Testis (tissue), 3 donors: ENCODE results near the gene TTC14. TPM values are rescaled to one million over a fixed set of nuclear protein-coding genes. Genes with fewer than 3 reads are reported as not detected.
"Not testable (repeated sequence)": the region's sequence is repeated elsewhere in the genome, so short reads cannot be mapped to it uniquely, and the experiment has no call there.

Source experiments
- DNase-seq: peaks from one replicate; pipeline ENCODE4 v3.0.0-alpha.2; 2019
- H3K27ac ChIP-seq, 2 donors: fragments of 200-600 bp; sonication (generic); one replicate each; pipeline ENCODE4 v1.5.1; 2019
- H3K27me3 ChIP-seq: fragments of 200-600 bp; sonication (generic); one replicate; pipeline ENCODE4 v1.5.1; 2019
- H3K36me3 ChIP-seq: fragments of 200-600 bp; sonication (generic); one replicate; pipeline ENCODE4 v1.5.1; 2017; ENCODE audit warnings: low read depth; ENCODE audit errors: missing control alignments
- H3K4me1 ChIP-seq: fragments of 200-600 bp; sonication (generic); one replicate; pipeline ENCODE4 v1.5.1; 2019
- H3K4me3 ChIP-seq, 2 donors: fragments of 200-600 bp; sonication (generic); one replicate each; pipeline ENCODE4 v1.5.1; 2017 to 2019
- H3K9me3 ChIP-seq: fragments of 200-600 bp; sonication (generic); one replicate; pipeline ENCODE4 v1.5.1; 2017
- POLR2A ChIP-seq: fragments of 450-650 bp; IDR thresholded peaks from one replicate; pipeline ENCODE4 v1.6.1; 2017; ENCODE audit warnings: antibody characterized with exemption, mild to moderate bottlenecking, moderate library complexity
- WGBS, 2 donors: methylation state at CpG; one replicate each; pipeline ENCODE4 v1.1.5; 2018; 5-methylcytosine and 5-hydroxymethylcytosine counted together
- intact Hi-C: fragments of 100-400 bp; cut with DNase I; formaldehyde crosslinking; loops from one replicate; pipeline ENCODE4 v1.15.1; 2023; ENCODE audit warnings: low total_unique reads
- polyA plus RNA-seq: library from polyadenylated mRNA; stranded (reverse); fragments of 350-450 nt; fragmentation: Illumina TruSeq; extraction: RNeasy Lipid Tissue Mini Kit (QIAGEN cat#74804); gene quantifications from one replicate; pipeline ENCODE4 v1.2.3, GENCODE V29; 2014; ENCODE audit warnings: low read depth, low replicate concordance; ENCODE audit not compliant: insufficient read depth
- total RNA-seq, 2 donors: library from RNA; depleted of rRNA; stranded (reverse); fragments of >200 nt; gene quantifications; one replicate each; pipeline ENCODE4 v1.2.3, GENCODE V29; 2016
- TF ChIP-seq, protein P1 (sequence below), 3 experiments: fragments of 450-650 bp in 2 of 3; fragments of 200-600 bp in 1 of 3; sonication (generic) in 1 of 3; IDR thresholded peaks; one replicate each; pipeline ENCODE4 v1.5.1; 2016 to 2019; ENCODE audit warnings: antibody characterized with exemption in 3 of 3, mild to moderate bottlenecking in 2 of 3, moderate library complexity in 1 of 3

Gene TTC14
- total and polyA plus RNA-seq, 3 donors from 2014 or later, result 18.6 to 79.9 (median 79.6) TPM

- Histone ChIP-seq H3K27ac (no peak overlapping the region), H3K4me1 (no peaks in the 10 kb centered on the region), H3K9me3 (no peaks in the 10 kb centered on the region), H3K36me3 (peaks cover 3% of the 10 kb centered on the region), H3K27me3 (no peaks in the 10 kb centered on the region), H3K4me3 (no peak overlapping the region)
- intact Hi-C loops, result no loop called here
- DNase-seq, result no peak
- 65 to 69% methylated on average over 3 of the region's 3 CpGs for WGBS, 2 donors
- TF ChIP-seq POLR2A, result no peak
- TF ChIP-seq, protein P1, sequence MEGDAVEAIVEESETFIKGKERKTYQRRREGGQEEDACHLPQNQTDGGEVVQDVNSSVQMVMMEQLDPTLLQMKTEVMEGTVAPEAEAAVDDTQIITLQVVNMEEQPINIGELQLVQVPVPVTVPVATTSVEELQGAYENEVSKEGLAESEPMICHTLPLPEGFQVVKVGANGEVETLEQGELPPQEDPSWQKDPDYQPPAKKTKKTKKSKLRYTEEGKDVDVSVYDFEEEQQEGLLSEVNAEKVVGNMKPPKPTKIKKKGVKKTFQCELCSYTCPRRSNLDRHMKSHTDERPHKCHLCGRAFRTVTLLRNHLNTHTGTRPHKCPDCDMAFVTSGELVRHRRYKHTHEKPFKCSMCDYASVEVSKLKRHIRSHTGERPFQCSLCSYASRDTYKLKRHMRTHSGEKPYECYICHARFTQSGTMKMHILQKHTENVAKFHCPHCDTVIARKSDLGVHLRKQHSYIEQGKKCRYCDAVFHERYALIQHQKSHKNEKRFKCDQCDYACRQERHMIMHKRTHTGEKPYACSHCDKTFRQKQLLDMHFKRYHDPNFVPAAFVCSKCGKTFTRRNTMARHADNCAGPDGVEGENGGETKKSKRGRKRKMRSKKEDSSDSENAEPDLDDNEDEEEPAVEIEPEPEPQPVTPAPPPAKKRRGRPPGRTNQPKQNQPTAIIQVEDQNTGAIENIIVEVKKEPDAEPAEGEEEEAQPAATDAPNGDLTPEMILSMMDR (IDR thresholded peaks at IDR 0.05), result no peak
Measured at GRCh38 chr3:180615954-180616353, 14.0 kb downstream of the TTC14 start.

DNA sequence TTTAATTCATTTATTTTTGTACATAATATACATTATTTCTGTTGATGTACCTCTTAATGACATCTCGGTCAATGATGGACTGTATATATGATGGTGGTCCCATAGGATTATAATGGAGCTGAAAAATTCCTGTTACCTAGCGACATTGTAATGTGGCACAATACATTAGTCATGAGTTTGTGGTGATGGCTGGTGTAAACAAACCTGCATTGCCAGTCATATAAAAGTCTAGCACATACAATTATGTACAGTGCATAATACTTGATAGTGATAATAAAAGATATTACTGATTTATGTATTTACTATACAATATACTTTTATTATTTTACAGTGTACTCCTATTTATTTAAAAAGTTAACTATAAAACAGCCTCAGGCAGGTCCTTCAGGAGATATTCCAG lies 15.1 kb downstream of the TTC14 start:
- Histone ChIP-seq H3K4me3 (no peak overlapping the region), H3K9me3 (no peaks in the 10 kb centered on the region), H3K36me3 (peaks cover 3% of the 10 kb centered on the region), H3K27me3 (no peaks in the 10 kb centered on the region), H3K27ac (no peak overlapping the region), H3K4me1 (no peaks in the 10 kb centered on the region)
- WGBS, 2 donors, result 95 to 99% methylated on average over 2 of the region's 2 CpGs
- TF ChIP-seq, protein P1 (IDR thresholded peaks at IDR 0.05), result no peak
- no peak for DNase-seq
- intact Hi-C loops, result no loop called here

GRCh38 chr3:180618563-180618962 lies 16.6 kb downstream of the TTC14 start:
- intact Hi-C loops, result not testable (repeated sequence)

DNA sequence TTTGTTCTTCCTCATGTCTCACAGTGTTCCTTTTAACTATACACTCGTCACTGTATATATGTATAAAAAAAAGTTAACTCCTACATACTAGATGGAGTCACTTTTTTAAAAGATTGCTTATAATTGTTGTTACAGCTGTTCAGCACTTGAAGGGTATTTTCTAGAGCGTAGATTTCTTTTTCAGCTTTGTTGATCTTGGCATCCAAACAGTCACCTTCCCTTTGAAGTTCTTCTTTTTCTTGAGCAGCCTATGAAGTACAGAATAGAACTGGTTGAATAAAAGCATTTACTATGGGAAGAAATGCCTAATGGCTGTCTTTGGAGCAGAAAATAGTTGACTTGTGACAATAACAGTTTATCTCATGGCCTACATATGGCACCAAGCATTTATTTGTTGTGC lies 17.8 kb downstream of the TTC14 start:
- Histone ChIP-seq H3K27me3 (no peaks in the 10 kb centered on the region), H3K27ac (no peak overlapping the region), H3K9me3 (no peaks in the 10 kb centered on the region), H3K4me3 (no peak overlapping the region), H3K36me3 (no peaks in the 10 kb centered on the region), H3K4me1 (no peaks in the 10 kb centered on the region)
- intact Hi-C loops, result no loop called here
- no peak for DNase-seq
- WGBS, 2 donors, result 56% methylated on average over 2 of the region's 2 CpGs
- TF ChIP-seq, protein P1 (IDR thresholded peaks at IDR 0.05), result no peak
- TF ChIP-seq POLR2A, result no peak

More at GRCh38 chr3:180618563-180618962, 16.6 kb downstream of the TTC14 start:
- H3K36me3 ChIP-seq, H3K27me3 ChIP-seq, H3K27ac ChIP-seq, H3K4me3 ChIP-seq, DNase-seq, H3K4me1 ChIP-seq, H3K9me3 ChIP-seq: not testable (repeated sequence)
- 90 to 94% methylated on average over 2 of the region's 2 CpGs for WGBS, 2 donors

- 94 to 98% methylated on average over 2 of the region's 2 CpGs for WGBS, 2 donors
- DNase-seq, result no peak
- TF ChIP-seq POLR2A, result no peak
- TF ChIP-seq, protein P1 (IDR thresholded peaks at IDR 0.05), result no peak
- H3K4me3 ChIP-seq, result no peak overlapping the region
- no peaks in the 10 kb centered on the region for H3K4me1 ChIP-seq
- H3K27me3 ChIP-seq, result no peaks in the 10 kb centered on the region
- H3K9me3 ChIP-seq, result no peaks in the 10 kb centered on the region
- no peak overlapping the region for H3K27ac ChIP-seq
- H3K36me3 ChIP-seq, result no peaks in the 10 kb centered on the region
- intact Hi-C loops, result no loop called here
Measured at GRCh38 chr3:180624714-180625113, 22.8 kb downstream of the TTC14 start.
